NCI-H2196 treated with DMSO at 0.1 percent for 48 hours (cell line): ENCODE results near the gene ATXN1L.
"Not testable (repeated sequence)": the region's sequence is repeated elsewhere in the genome, so short reads cannot be mapped to it uniquely, and the experiment has no call there.

Source experiments
- DNase-seq: peaks from one replicate; lab custom pipeline; 2025; ENCODE audit not compliant: unreplicated experiment; lab: John Stamatoyannopoulos, UW

ATXN1L gene

GRCh38 chr16:71852561-71852960, 6.8 kb downstream of the ATXN1L start:
- no peak for DNase-seq

- no peak for DNase-seq
Observed at GRCh38 chr16:71853413-71853812, 7.6 kb downstream of the ATXN1L start.

GRCh38 chr16:71854369-71854948, 8.7 kb downstream of the ATXN1L start:
- DNase-seq = no peak

- no peak for DNase-seq
Observed at GRCh38 chr16:71855937-71856662, 10.3 kb downstream of the ATXN1L start.

- no peak for DNase-seq
Observed at GRCh38 chr16:71859762-71860521, 14.2 kb downstream of the ATXN1L start.

GRCh38 chr16:71863995-71864394, 18.2 kb downstream of the ATXN1L start:
- no peak for DNase-seq

- no peak for DNase-seq
Observed at GRCh38 chr16:71865173-71865863, 19.5 kb downstream of the ATXN1L start.

GRCh38 chr16:71867175-71867574, 21.4 kb downstream of the ATXN1L start:
- not testable (repeated sequence) for DNase-seq

- peak; percentile 48 for DNase-seq
Observed at GRCh38 chr16:71867939-71868338, 22.2 kb downstream of the ATXN1L start.

- DNase-seq = no peak
Observed at GRCh38 chr16:71869089-71869488, 23.3 kb downstream of the ATXN1L start.

GRCh38 chr16:71870818-71871217, 25.0 kb downstream of the ATXN1L start:
- DNase-seq = no peak

- DNase-seq = no peak
Observed at GRCh38 chr16:71873199-71873598, 27.4 kb downstream of the ATXN1L start.

- DNase-seq = no peak
Observed at GRCh38 chr16:71878911-71879310, 33.1 kb downstream of the ATXN1L start.

- no peak for DNase-seq
Observed at GRCh38 chr16:71880176-71880575, 34.4 kb downstream of the ATXN1L start.

GRCh38 chr16:71882505-71883167, 36.9 kb downstream of the ATXN1L start:
- peak; percentile 14 for DNase-seq

- DNase-seq = no peak
Observed at GRCh38 chr16:71883168-71883848, 37.5 kb downstream of the ATXN1L start.

- DNase-seq = peak; percentile 13
Observed at GRCh38 chr16:71883849-71884638, 38.3 kb downstream of the ATXN1L start, which contains the start of gene ZNF821. ZNF821 (minus strand) TSS chr16:71884182; CDS start chr16:71879946, 4,236 bp downstream.

- no peak for DNase-seq
Observed at GRCh38 chr16:71885261-71885650, 39.5 kb downstream of the ATXN1L start.

- DNase-seq = no peak
Observed at GRCh38 chr16:71889147-71889546, 43.4 kb downstream of the ATXN1L start.

- DNase-seq = no peak
Observed at GRCh38 chr16:71893888-71894228, 48.1 kb downstream of the ATXN1L start.
